ENCODE data around the gene CLCNKA.

GRCh38 chr1:16017076-16017460 is 4.8 kb upstream of the CLCNKA start:
- TF ChIP-seq, protein P1, sequence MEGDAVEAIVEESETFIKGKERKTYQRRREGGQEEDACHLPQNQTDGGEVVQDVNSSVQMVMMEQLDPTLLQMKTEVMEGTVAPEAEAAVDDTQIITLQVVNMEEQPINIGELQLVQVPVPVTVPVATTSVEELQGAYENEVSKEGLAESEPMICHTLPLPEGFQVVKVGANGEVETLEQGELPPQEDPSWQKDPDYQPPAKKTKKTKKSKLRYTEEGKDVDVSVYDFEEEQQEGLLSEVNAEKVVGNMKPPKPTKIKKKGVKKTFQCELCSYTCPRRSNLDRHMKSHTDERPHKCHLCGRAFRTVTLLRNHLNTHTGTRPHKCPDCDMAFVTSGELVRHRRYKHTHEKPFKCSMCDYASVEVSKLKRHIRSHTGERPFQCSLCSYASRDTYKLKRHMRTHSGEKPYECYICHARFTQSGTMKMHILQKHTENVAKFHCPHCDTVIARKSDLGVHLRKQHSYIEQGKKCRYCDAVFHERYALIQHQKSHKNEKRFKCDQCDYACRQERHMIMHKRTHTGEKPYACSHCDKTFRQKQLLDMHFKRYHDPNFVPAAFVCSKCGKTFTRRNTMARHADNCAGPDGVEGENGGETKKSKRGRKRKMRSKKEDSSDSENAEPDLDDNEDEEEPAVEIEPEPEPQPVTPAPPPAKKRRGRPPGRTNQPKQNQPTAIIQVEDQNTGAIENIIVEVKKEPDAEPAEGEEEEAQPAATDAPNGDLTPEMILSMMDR (IDR thresholded peaks at IDR 0.05; ENCODE audit: low read depth, low read length): no peak
- TF ChIP-seq EZH2phosphoT487 (IDR thresholded peaks at IDR 0.05; ENCODE audit: low read depth): no peak

Data from OCI-LY3 (cell line).